ENCODE results near the gene PTAR1.

DNA sequence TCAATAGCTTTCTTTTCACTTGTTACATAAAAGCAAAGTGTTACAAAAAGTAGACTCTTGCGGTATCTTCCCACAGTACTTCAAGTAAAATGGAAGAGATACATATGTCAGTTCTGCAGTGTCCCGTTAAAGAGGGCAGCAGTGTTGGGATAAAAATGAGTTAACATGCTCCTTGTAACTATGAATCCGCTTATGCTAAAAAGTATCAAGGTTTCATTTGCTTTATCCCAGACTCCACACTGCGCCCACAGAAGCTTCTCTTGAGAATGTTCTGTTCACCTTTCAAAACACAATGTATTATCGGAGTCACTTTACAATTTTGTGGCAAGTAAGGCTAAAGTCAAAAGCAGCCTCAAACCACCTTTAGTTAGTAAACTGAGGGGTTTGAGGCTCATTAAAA lies 790 bp downstream of the PTAR1 start:
- TF ChIP-seq EZH2phosphoT487 (IDR thresholded peaks at IDR 0.05; ENCODE audit: low read length) = no peak
- TF ChIP-seq, protein P1, sequence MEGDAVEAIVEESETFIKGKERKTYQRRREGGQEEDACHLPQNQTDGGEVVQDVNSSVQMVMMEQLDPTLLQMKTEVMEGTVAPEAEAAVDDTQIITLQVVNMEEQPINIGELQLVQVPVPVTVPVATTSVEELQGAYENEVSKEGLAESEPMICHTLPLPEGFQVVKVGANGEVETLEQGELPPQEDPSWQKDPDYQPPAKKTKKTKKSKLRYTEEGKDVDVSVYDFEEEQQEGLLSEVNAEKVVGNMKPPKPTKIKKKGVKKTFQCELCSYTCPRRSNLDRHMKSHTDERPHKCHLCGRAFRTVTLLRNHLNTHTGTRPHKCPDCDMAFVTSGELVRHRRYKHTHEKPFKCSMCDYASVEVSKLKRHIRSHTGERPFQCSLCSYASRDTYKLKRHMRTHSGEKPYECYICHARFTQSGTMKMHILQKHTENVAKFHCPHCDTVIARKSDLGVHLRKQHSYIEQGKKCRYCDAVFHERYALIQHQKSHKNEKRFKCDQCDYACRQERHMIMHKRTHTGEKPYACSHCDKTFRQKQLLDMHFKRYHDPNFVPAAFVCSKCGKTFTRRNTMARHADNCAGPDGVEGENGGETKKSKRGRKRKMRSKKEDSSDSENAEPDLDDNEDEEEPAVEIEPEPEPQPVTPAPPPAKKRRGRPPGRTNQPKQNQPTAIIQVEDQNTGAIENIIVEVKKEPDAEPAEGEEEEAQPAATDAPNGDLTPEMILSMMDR (IDR thresholded peaks at IDR 0.05; ENCODE audit: low read length) = no peak
- no peak for TF ChIP-seq EZH2 (optimal IDR thresholded peaks at IDR 0.05; ENCODE audit: low read depth, low read length)

Data from MM.1S (cell line).